Measurements from ENCODE around the gene CLN3. TPM values are rescaled to one million over a fixed set of nuclear protein-coding genes. Genes with fewer than 3 reads are reported as not detected.

The CLN3 gene
- total and polyA plus RNA-seq, 2 of the 13 experiments (the other 11 are each of a cell fraction or from before 2014, with no cell fraction given) = 23.4 to 46.8 TPM

DNA sequence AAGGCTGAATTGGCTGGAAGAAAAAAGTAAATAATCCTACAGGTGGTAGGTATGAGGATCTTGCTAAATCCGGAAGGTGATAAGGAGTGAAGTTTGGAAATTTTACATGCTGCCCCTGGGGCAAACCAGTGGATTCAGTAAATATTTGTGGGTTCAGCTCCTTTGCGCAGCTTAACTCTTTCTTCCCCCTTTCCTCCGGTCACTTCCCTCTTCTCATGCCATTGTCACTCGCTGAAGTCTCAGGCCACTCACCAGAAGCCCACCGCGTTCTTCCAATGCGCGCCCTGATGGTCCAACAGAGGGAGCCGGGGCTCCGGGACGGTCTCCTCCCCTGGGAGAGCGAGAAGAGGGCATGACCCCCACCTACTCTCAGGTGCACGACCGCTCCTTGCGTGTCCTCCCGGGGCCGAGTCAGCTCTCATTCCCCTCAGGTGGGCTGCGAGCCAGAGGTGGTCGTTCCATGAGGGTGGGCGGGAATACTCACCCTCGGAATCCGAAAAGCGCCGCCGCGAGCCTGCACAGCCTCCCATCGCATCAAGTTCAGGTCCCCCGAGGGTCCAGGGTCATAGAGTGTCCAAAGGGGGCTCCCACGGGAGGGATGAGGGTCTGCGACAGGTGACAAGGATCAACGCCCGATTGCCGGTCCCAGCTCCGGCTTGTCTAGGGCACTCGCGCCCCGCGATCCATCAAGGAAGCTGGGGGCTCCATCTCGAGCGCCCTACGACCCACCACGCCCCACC lies 474 bp downstream of the CLN3 start (continued):
- TF ChIP-seq NR2F6 (IDR thresholded peaks at IDR 0.05) = peak; percentile 50; the same call in 1 of the 2 replicates
- TF ChIP-seq NR2F6 (CRISPR knock-in tag; IDR thresholded peaks at IDR 0.05) = peak; percentile 59; the same call in 1 of the 2 replicates
- TF ChIP-seq NFIC (IDR thresholded peaks at IDR 0.05; ENCODE audit: low read length) = no peak
- TF ChIP-seq, protein P1, sequence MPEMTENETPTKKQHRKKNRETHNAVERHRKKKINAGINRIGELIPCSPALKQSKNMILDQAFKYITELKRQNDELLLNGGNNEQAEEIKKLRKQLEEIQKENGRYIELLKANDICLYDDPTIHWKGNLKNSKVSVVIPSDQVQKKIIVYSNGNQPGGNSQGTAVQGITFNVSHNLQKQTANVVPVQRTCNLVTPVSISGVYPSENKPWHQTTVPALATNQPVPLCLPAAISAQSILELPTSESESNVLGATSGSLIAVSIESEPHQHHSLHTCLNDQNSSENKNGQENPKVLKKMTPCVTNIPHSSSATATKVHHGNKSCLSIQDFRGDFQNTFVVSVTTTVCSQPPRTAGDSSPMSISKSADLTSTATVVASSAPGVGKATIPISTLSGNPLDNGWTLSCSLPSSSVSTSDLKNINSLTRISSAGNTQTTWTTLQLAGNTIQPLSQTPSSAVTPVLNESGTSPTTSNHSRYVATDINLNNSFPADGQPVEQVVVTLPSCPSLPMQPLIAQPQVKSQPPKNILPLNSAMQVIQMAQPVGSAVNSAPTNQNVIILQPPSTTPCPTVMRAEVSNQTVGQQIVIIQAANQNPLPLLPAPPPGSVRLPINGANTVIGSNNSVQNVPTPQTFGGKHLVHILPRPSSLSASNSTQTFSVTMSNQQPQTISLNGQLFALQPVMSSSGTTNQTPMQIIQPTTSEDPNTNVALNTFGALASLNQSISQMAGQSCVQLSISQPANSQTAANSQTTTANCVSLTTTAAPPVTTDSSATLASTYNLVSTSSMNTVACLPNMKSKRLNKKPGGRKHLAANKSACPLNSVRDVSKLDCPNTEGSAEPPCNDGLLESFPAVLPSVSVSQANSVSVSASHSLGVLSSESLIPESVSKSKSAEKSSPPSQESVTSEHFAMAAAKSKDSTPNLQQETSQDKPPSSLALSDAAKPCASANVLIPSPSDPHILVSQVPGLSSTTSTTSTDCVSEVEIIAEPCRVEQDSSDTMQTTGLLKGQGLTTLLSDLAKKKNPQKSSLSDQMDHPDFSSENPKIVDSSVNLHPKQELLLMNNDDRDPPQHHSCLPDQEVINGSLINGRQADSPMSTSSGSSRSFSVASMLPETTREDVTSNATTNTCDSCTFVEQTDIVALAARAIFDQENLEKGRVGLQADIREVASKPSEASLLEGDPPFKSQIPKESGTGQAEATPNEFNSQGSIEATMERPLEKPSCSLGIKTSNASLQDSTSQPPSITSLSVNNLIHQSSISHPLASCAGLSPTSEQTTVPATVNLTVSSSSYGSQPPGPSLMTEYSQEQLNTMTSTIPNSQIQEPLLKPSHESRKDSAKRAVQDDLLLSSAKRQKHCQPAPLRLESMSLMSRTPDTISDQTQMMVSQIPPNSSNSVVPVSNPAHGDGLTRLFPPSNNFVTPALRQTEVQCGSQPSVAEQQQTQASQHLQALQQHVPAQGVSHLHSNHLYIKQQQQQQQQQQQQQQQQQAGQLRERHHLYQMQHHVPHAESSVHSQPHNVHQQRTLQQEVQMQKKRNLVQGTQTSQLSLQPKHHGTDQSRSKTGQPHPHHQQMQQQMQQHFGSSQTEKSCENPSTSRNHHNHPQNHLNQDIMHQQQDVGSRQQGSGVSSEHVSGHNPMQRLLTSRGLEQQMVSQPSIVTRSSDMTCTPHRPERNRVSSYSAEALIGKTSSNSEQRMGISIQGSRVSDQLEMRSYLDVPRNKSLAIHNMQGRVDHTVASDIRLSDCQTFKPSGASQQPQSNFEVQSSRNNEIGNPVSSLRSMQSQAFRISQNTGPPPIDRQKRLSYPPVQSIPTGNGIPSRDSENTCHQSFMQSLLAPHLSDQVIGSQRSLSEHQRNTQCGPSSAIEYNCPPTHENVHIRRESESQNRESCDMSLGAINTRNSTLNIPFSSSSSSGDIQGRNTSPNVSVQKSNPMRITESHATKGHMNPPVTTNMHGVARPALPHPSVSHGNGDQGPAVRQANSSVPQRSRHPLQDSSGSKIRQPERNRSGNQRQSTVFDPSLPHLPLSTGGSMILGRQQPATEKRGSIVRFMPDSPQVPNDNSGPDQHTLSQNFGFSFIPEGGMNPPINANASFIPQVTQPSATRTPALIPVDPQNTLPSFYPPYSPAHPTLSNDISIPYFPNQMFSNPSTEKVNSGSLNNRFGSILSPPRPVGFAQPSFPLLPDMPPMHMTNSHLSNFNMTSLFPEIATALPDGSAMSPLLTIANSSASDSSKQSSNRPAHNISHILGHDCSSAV (CRISPR knock-in tag; IDR thresholded peaks at IDR 0.05; ENCODE audit: borderline replicate concordance) = 0 out of 2 replicates have a peak, but pooled peaks have one; percentile 62
- TF ChIP-seq ZNF652 (CRISPR knock-in tag; IDR thresholded peaks at IDR 0.05; ENCODE audit: borderline replicate concordance, low read depth) = peak; percentile 95
- no peak for TF ChIP-seq NFE2L2 (IDR thresholded peaks at IDR 0.05; ENCODE audit: low read length)
- TF ChIP-seq, protein P2, sequence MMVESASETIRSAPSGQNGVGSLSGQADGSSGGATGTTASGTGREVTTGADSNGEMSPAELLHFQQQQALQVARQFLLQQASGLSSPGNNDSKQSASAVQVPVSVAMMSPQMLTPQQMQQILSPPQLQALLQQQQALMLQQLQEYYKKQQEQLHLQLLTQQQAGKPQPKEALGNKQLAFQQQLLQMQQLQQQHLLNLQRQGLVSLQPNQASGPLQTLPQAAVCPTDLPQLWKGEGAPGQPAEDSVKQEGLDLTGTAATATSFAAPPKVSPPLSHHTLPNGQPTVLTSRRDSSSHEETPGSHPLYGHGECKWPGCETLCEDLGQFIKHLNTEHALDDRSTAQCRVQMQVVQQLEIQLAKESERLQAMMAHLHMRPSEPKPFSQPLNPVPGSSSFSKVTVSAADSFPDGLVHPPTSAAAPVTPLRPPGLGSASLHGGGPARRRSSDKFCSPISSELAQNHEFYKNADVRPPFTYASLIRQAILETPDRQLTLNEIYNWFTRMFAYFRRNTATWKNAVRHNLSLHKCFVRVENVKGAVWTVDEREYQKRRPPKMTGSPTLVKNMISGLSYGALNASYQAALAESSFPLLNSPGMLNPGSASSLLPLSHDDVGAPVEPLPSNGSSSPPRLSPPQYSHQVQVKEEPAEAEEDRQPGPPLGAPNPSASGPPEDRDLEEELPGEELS (CRISPR knock-in tag; IDR thresholded peaks at IDR 0.05) = peak; percentile 20; the same call in 1 of the 2 replicates
- TF ChIP-seq ZFP36L1 (CRISPR knock-in tag; IDR thresholded peaks at IDR 0.05) = no peak
- TF ChIP-seq ZNF883 (CRISPR knock-in tag; IDR thresholded peaks at IDR 0.05; ENCODE audit: not compliant biosample characterization) = peak; percentile 62
- TF ChIP-seq ZNF232 (CRISPR knock-in tag; IDR thresholded peaks at IDR 0.05; ENCODE audit: borderline replicate concordance) = 0 out of 2 replicates have a peak, but pooled peaks have one; percentile 40
- TF ChIP-seq, protein P3, sequence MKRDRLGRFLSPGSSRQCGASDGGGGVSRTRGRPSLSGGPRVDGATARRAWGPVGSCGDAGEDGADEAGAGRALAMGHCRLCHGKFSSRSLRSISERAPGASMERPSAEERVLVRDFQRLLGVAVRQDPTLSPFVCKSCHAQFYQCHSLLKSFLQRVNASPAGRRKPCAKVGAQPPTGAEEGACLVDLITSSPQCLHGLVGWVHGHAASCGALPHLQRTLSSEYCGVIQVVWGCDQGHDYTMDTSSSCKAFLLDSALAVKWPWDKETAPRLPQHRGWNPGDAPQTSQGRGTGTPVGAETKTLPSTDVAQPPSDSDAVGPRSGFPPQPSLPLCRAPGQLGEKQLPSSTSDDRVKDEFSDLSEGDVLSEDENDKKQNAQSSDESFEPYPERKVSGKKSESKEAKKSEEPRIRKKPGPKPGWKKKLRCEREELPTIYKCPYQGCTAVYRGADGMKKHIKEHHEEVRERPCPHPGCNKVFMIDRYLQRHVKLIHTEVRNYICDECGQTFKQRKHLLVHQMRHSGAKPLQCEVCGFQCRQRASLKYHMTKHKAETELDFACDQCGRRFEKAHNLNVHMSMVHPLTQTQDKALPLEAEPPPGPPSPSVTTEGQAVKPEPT (CRISPR knock-in tag; IDR thresholded peaks at IDR 0.05; ENCODE audit: low read depth) = 0 out of 2 replicates have a peak, but pooled peaks have one; percentile 17
- TF ChIP-seq ZNF761 (CRISPR knock-in tag; conservative IDR thresholded peaks at IDR 0.05) = no peak
- TF ChIP-seq ZBTB7A (CRISPR knock-in tag; IDR thresholded peaks at IDR 0.05) = peak; percentile 94
- no peak for TF ChIP-seq ZFP1 (CRISPR knock-in tag; IDR thresholded peaks at IDR 0.05)
- peak; percentile 57; the same call in 1 of the 2 replicates for TF ChIP-seq RAD21 (CRISPR knock-in tag; IDR thresholded peaks at IDR 0.05)
- TF ChIP-seq, protein P4, sequence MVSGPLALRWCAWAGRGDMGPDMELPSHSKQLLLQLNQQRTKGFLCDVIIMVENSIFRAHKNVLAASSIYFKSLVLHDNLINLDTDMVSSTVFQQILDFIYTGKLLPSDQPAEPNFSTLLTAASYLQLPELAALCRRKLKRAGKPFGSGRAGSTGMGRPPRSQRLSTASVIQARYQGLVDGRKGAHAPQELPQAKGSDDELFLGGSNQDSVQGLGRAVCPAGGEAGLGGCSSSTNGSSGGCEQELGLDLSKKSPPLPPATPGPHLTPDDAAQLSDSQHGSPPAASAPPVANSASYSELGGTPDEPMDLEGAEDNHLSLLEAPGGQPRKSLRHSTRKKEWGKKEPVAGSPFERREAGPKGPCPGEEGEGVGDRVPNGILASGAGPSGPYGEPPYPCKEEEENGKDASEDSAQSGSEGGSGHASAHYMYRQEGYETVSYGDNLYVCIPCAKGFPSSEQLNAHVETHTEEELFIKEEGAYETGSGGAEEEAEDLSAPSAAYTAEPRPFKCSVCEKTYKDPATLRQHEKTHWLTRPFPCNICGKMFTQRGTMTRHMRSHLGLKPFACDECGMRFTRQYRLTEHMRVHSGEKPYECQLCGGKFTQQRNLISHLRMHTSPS (CRISPR knock-in tag; IDR thresholded peaks at IDR 0.05; ENCODE audit: low read depth) = peak; percentile 25; the same call in 1 of the 2 replicates

Measured in HepG2 (cell line).